CD4-positive, alpha-beta T cell treated with Interleukin-15 for 4 hours (primary cell): ENCODE measurements around the gene ZNF710.

Experiments
- DNase-seq: peaks from one replicate; pipeline ENCODE4 v3.0.0-alpha.2; 2020; ENCODE audit warnings: low spot score

Gene ZNF710

GRCh38 chr15:90039996-90040395 is 38.9 kb downstream of the ZNF710 start:
- DNase-seq: no peak

DNA sequence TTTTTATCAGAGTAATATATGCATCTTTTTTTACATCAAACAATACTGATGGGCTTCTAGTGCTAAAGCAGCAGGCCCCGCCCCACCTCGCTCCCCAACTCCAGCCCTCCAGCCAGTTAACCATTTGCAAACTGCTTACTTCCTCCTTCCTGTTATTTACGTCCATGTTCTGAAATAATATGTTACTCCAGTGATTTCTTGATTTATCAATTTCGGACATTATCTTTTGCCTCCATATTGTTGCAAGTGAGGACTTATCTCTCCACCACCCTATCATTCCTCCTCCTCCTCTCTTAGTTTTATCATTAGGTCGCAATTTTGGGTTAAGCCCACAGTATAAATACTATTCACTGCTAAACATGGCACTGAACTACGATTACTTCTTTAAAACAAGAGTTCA is 39.5 kb downstream of the ZNF710 start:
- DNase-seq: no peak

- no peak for DNase-seq
Measured at GRCh38 chr15:90042356-90042755, 41.2 kb downstream of the ZNF710 start.

- DNase-seq: no peak
Measured at GRCh38 chr15:90042766-90043529, 41.8 kb downstream of the ZNF710 start.

GRCh38 chr15:90043530-90044010 is 42.4 kb downstream of the ZNF710 start:
- DNase-seq: no peak

DNA sequence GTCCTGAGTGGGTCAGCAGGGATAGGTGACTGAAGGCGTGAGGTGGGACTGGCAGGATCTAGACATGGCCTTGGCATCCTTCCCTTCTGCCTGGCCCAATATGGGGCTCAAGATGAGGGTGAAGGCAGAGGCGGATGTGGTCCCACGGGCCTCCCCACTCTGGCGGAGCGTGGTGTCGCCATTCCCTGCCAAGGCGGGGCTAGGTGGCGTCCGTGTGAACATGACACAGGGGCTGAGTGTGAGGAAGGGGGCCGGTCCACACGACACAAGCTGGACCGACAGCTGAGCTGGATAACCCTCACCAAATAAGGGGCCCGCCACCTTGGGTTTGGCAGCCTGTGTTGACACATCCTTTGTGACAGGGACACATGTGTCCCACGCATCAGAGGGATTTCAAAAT is 43.1 kb downstream of the ZNF710 start:
- DNase-seq: no peak

- DNase-seq: no peak
Measured at GRCh38 chr15:90044916-90045371, 43.8 kb downstream of the ZNF710 start.

- DNase-seq: no peak
Measured at GRCh38 chr15:90046289-90046688, 45.2 kb downstream of the ZNF710 start.

GRCh38 chr15:90046911-90047392 is 45.8 kb downstream of the ZNF710 start:
- no peak for DNase-seq

DNA sequence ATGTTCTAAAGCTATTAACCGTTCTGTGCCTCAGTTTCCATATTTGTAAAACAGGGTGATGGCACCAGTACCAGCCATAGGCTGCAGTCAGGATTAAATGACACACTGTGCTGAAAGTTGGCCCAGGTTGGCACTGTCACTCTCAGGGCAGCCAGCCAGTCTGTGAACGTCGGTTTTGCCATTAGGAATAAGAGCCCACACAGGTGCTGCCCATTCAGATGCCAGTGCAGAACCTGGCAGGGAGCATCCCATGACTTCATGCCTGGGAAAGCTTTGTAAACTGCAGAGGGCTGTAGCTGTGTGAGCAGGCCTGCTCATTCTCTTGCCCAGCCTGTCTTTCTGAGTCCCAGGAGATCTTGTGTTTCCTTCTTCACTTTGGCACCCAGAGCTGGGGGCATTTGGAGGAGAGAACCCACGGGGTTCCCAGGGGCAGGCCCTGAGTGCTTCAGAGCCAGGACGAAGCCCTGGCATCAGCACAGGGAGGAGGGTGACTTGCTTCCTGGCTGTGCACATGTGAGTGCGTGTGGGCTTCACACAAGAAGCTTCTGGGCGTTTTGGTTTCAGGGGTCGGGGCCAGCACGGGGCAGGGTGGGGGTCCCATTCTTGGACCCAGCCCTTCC is 46.9 kb downstream of the ZNF710 start:
- DNase-seq: no peak

GRCh38 chr15:90049030-90049429 is 47.9 kb downstream of the ZNF710 start:
- no peak for DNase-seq

- DNase-seq: no peak
Measured at GRCh38 chr15:90049666-90050604, 48.8 kb downstream of the ZNF710 start.

DNA sequence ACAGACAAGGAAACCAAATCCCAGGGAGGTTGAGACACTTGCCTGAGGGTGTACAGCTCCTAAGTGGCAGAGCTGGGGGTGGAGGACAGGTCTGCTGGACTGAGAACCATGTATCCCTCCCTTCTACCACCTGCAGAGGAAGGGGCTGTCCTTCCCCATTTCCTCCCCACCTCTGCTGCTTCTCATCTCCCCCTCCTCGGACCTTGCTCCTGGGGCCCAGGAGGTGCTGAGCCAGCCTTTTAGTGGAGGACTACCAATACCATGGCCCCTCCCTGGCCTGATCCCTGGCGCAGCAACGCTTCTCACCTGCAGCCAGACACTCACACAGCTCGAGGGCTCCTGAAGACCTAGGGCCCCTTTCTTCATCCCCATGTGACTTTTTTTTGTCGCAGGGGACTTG is 50.8 kb downstream of the ZNF710 start:
- DNase-seq: no peak

- no peak for DNase-seq
Measured at GRCh38 chr15:90053685-90054466, 52.8 kb downstream of the ZNF710 start.

GRCh38 chr15:90054618-90055097 is 53.5 kb downstream of the ZNF710 start:
- no peak for DNase-seq

- DNase-seq: no peak
Measured at GRCh38 chr15:90055182-90055581, 54.1 kb downstream of the ZNF710 start.

DNA sequence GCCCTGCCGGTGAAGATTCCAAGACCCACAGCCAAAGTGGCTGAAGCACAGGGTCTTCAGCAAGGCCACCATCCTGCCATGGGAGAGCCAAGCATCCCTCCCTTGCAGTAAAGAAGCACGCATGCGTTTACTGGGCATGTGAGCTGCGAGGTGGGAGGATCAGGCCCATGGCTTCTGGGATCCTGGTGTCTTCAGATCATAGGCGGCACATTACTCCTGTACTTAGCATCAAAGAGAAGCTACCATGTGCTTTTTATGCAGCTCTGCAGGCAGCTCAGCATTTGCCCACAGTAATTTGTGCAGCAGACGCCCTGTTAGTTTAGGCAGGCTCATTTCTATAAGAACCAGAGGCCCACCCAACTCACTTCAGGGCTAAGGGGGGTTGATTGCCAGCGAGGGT is 55.4 kb downstream of the ZNF710 start:
- no peak for DNase-seq

- DNase-seq: no peak
Measured at GRCh38 chr15:90058308-90058707, 57.2 kb downstream of the ZNF710 start.

DNA sequence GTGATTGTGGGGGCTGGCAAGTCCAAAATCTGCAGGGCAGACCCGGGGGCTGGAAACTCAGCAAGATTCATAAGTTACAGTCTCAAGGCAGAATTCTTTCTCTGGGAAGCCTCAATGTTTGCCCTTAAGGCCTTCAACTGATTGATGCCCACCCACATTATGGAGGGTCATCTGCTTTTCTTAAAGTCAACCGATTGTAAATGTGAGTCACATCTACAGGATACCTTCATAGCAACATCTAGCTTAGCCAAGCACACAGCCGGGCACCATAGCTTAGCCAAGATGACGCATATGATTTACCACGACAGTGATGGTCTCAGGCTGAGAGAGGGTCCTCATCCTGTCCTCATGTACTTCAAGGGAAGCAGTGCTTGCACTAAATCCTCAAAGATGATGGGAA is 57.7 kb downstream of the ZNF710 start:
- DNase-seq: no peak

GRCh38 chr15:90059208-90059985 is 58.3 kb downstream of the ZNF710 start:
- DNase-seq: peak; percentile 63

DNA sequence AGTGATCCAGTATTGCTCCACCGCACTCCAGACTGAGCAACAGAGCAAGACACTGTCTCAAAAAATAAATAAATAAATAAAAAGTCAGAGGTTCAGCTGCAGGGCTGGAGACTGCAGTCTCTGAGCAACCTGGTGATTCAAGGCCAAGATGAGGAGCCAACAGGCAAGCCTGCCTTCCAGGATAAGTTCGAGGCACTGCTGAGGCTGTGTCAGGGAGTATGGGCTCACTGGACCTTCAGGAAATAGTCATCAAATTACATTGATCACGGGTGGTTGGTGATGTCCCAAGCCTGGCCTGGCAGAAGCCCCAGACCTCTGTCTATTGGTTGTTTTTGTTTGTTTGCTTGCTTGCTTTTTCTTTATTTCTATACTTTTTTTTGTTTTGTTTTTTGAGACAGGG is 59.7 kb downstream of the ZNF710 start:
- DNase-seq: no peak
